HG03469 (cell line): ENCODE data around the gene SEPTIN10.
"Not testable (repeated sequence)": the region's sequence is repeated elsewhere in the genome, so short reads cannot be mapped to it uniquely, and the experiment has no call there.

Source experiments
- ATAC-seq: cut with Tn5 transposase; IDR thresholded peaks from one replicate; pipeline ENCODE4 v1.9.1; 2021; ENCODE audit warnings: mild to moderate bottlenecking, moderate library complexity, moderate number of reproducible peaks; ENCODE audit not compliant: unreplicated experiment

SEPTIN10 gene

GRCh38 chr2:109635426-109636304, 21.9 kb upstream of the SEPTIN10 start:
- no peak for ATAC-seq

- no peak for ATAC-seq
These were observed 19.7 kb upstream of the SEPTIN10 start for GRCh38 chr2:109633284-109633961.

GRCh38 chr2:109632158-109632789, 18.5 kb upstream of the SEPTIN10 start:
- no peak for ATAC-seq

- ATAC-seq = no peak
These were observed 18.0 kb upstream of the SEPTIN10 start for GRCh38 chr2:109631741-109632140.

- no peak for ATAC-seq
These were observed 17.0 kb upstream of the SEPTIN10 start for GRCh38 chr2:109630441-109631430.

- ATAC-seq = no peak
These were observed 16.1 kb upstream of the SEPTIN10 start for GRCh38 chr2:109629867-109630266.

GRCh38 chr2:109628321-109628720, 14.6 kb upstream of the SEPTIN10 start:
- not testable (repeated sequence) for ATAC-seq

- no peak for ATAC-seq
These were observed 10.6 kb upstream of the SEPTIN10 start for GRCh38 chr2:109624339-109624738.

- no peak for ATAC-seq
These were observed 10.2 kb upstream of the SEPTIN10 start for GRCh38 chr2:109623923-109624322.

- no peak for ATAC-seq
These were observed 9.5 kb upstream of the SEPTIN10 start for GRCh38 chr2:109623297-109623696.

GRCh38 chr2:109619032-109619615, 5.4 kb upstream of the SEPTIN10 start:
- ATAC-seq = no peak

GRCh38 chr2:109616184-109616583, 2.4 kb upstream of the SEPTIN10 start:
- no peak for ATAC-seq

- ATAC-seq = no peak
These were observed 1.9 kb upstream of the SEPTIN10 start for GRCh38 chr2:109615637-109616144.

- ATAC-seq = no peak
These were observed 1.2 kb upstream of the SEPTIN10 start for GRCh38 chr2:109614715-109615636.

GRCh38 chr2:109613081-109613921, 465 bp downstream of the SEPTIN10 start:
- peak; percentile 9 for ATAC-seq

GRCh38 chr2:109611467-109612095, 2.2 kb downstream of the SEPTIN10 start:
- no peak for ATAC-seq

GRCh38 chr2:109609352-109610024, 4.3 kb downstream of the SEPTIN10 start:
- ATAC-seq = no peak
